ENCODE results near the gene ANKS6.

DNA sequence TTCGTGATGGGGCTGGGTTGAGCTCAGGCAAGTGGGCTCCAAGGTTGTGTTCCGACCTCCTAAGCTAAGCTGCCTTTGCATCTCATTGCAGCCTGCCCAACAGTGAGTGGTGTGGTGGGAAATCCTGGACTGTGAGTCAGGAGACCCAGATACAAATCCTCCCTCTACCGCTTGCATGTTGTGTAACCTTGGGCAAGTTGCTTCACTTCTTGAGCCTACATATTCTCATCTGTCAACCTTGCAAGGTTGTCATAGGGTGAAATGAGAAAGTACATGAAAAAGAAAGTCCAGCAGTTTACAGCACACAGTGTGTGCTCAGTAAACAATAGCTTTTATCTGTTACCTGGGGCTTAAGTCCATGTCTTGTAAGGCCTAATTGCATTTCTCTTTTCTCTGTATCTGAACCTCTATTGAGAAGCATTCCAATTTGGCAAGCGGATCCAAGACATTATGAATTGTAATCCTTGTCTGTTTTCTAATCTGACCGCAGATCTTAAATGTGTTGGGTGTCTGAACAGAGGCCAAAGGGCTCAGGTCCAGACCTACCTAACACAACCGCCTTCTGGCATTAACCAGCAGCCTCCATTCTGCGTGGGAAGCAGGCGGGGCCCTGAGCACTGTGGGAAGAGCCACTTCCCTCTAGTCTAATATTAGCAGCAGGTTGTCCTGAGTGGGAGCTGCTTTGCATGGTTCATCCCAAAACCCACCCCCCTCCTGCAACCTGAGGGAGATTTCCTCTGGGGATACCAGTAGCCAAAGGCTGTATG, 9.3 kb upstream of the ANKS6 start:
- TF ChIP-seq JUND (IDR thresholded peaks at IDR 0.05; ENCODE audit: borderline replicate concordance, low read depth, low read length) (no peak), JUND (tag; IDR thresholded peaks at IDR 0.05; ENCODE audit: borderline replicate concordance, low read depth, low read length) (no peak), FOXP1 (CRISPR knock-in tag; IDR thresholded peaks at IDR 0.05) (no peak), ILK (tag; IDR thresholded peaks at IDR 0.05; ENCODE audit: borderline replicate concordance, low read depth) (no peak), TCF7 (IDR thresholded peaks at IDR 0.05; ENCODE audit: borderline replicate concordance) (no peak), CBFB (CRISPR knock-in tag; IDR thresholded peaks at IDR 0.05) (no peak), TEAD4 (IDR thresholded peaks at IDR 0.05; ENCODE audit: low read length) (no peak), TEAD4 (CRISPR knock-in tag; IDR thresholded peaks at IDR 0.05; ENCODE audit: borderline replicate concordance) (no peak), ADNP (tag; IDR thresholded peaks at IDR 0.05) (no peak), KDM1A (IDR thresholded peaks at IDR 0.05) (no peak), POLR2A (conservative IDR thresholded peaks at IDR 0.05) (no peak), RAD51 (IDR thresholded peaks at IDR 0.05; ENCODE audit: borderline replicate concordance, low read depth) (no peak), YY1 (IDR thresholded peaks at IDR 0.05; ENCODE audit: borderline replicate concordance in 1 of 3, control insufficient read depth in 1 of 3, extremely low read depth in 1 of 3, insufficient read depth in 3 of 3, insufficient read length in 1 of 3, insufficient replicate concordance in 2 of 3, low read depth in 1 of 3, low read length in 2 of 3) (no peak)
- TF ChIP-seq, protein P1, sequence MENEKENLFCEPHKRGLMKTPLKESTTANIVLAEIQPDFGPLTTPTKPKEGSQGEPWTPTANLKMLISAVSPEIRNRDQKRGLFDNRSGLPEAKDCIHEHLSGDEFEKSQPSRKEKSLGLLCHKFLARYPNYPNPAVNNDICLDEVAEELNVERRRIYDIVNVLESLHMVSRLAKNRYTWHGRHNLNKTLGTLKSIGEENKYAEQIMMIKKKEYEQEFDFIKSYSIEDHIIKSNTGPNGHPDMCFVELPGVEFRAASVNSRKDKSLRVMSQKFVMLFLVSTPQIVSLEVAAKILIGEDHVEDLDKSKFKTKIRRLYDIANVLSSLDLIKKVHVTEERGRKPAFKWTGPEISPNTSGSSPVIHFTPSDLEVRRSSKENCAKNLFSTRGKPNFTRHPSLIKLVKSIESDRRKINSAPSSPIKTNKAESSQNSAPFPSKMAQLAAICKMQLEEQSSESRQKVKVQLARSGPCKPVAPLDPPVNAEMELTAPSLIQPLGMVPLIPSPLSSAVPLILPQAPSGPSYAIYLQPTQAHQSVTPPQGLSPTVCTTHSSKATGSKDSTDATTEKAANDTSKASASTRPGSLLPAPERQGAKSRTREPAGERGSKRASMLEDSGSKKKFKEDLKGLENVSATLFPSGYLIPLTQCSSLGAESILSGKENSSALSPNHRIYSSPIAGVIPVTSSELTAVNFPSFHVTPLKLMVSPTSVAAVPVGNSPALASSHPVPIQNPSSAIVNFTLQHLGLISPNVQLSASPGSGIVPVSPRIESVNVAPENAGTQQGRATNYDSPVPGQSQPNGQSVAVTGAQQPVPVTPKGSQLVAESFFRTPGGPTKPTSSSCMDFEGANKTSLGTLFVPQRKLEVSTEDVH (IDR thresholded peaks at IDR 0.05; ENCODE audit: low read depth, partially characterized antibody), result no peak

All from K562 (cell line).